A673 (cell line): ENCODE measurements around the gene KIF24. TPM values are rescaled to one million over a fixed set of nuclear protein-coding genes. Genes with fewer than 3 reads are reported as not detected.

Experiments used
- BruUV-seq: library from RNA; stranded (reverse); fragments of 400-500 nt; replicated peaks from 2 replicates; lab custom pipeline; 2021; lab: Mats Ljungman, UMichigan
- CTCF ChIA-PET: fragments of 300-600 bp; sonication (Branson Sonifier 250); formaldehyde crosslinking; loops from one replicate; lab custom pipeline; 2022; ENCODE audit warnings: antibody characterized with exemption; lab: Charles Lee
- POLR2A ChIA-PET: fragments of 300-600 bp; sonication (Branson Sonifier 250); formaldehyde crosslinking; loops from one replicate; lab custom pipeline; 2022; ENCODE audit warnings: antibody characterized with exemption; ENCODE audit not compliant: low non-redundant PET; lab: Charles Lee
- DNase-seq: peaks from one replicate; pipeline ENCODE4 v3.0.0-alpha.2; 2015; ENCODE audit warnings: low spot score
- H3K27ac ChIP-seq: fragments of 200-600 bp; sonication (generic); 2 replicates; pipeline ENCODE4 v1.5.1; 2016; ENCODE audit warnings: mixed run types, low read depth, mild to moderate bottlenecking, mixed read lengths, antibody characterized with exemption, low read length; ENCODE audit not compliant: poor library complexity, severe bottlenecking
- H3K27me3 ChIP-seq: fragments of 200-600 bp; sonication (generic); replicated peaks from 2 replicates; pipeline ENCODE4 v1.6.1; 2017; ENCODE audit warnings: mixed run types, low read depth, mild to moderate bottlenecking, mixed read lengths, antibody characterized with exemption, low read length; ENCODE audit not compliant: insufficient read depth, poor library complexity
- H3K36me3 ChIP-seq: fragments of 200-600 bp; sonication (generic); 2 replicates; pipeline ENCODE4 v1.6.1; 2016; ENCODE audit warnings: mixed run types, mild to moderate bottlenecking, mixed read lengths, antibody characterized with exemption, low read length; ENCODE audit not compliant: insufficient read depth, poor library complexity, severe bottlenecking
- H3K4me1 ChIP-seq: fragments of 200-600 bp; sonication (generic); 2 replicates; pipeline ENCODE4 v1.6.1; 2017; ENCODE audit warnings: mixed run types, mild to moderate bottlenecking, mixed read lengths, antibody characterized with exemption, low read length; ENCODE audit not compliant: insufficient read depth, poor library complexity, severe bottlenecking
- H3K4me3 ChIP-seq: fragments of 200-600 bp; sonication (generic); 2 replicates; pipeline ENCODE4 v1.5.1; 2016; ENCODE audit warnings: low read depth, mixed run types, mild to moderate bottlenecking, mixed read lengths, low read length; ENCODE audit not compliant: poor library complexity, severe bottlenecking
- H3K9me3 ChIP-seq: fragments of 200-600 bp; sonication (generic); 2 replicates; pipeline ENCODE4 v1.6.1; 2016; ENCODE audit warnings: mixed run types, low read depth, mild to moderate bottlenecking, mixed read lengths, antibody characterized with exemption, low read length; ENCODE audit not compliant: poor library complexity, severe bottlenecking
- CTCF ChIP-seq: fragments of 300-800, 200-600 bp; sonication (generic); conservative IDR thresholded peaks from 2 replicates; pipeline ENCODE4 v1.5.1; 2017; ENCODE audit warnings: low read depth, mild to moderate bottlenecking, antibody characterized with exemption, low read length, moderate library complexity, mixed read lengths
- EZH2 ChIP-seq: fragments of 200-600 bp; sonication (generic); IDR thresholded peaks from 2 replicates; pipeline ENCODE4 v1.6.1; 2017; ENCODE audit warnings: borderline replicate concordance, low read depth, mild to moderate bottlenecking, mixed read lengths, antibody characterized with exemption, low read length; ENCODE audit not compliant: poor library complexity, severe bottlenecking
- intact Hi-C: fragments of 100-400 bp; cut with micrococcal nuclease; formaldehyde crosslinking; loops from one replicate; pipeline ENCODE4 v1.10.0; 2022; ENCODE audit not compliant: unreplicated experiment
- total RNA-seq: library from RNA; stranded (reverse); gene quantifications from 2 replicates; pipeline ENCODE4 v1.2.3, GENCODE V29; 2021

Gene KIF24
- total RNA-seq, 1 experiment from 2014 or later: 11.6 TPM

GRCh38 chr9:34292552-34292951, 36.5 kb downstream of the KIF24 start:
- Histone ChIP-seq H3K27me3 (no peaks in the 10 kb centered on the region), H3K9me3 (no peaks in the 10 kb centered on the region), H3K4me3 (no peak overlapping the region), H3K27ac (no peak overlapping the region), H3K4me1 (peaks cover 11% of the 10 kb centered on the region), H3K36me3 (no peaks in the 10 kb centered on the region)
- DNase-seq: no peak
- intact Hi-C loops: no loop called here
- CTCF ChIA-PET: interaction anchor here (0.6 kb wide), 1 partner anchor 35 kb away, joined by 3 read pairs; no protein-coding TSS in a partner anchor
- TF ChIP-seq EZH2 (no peak), CTCF (no peak)
- no TSS peak for BruUV-seq
- POLR2A ChIA-PET: no interaction called here

DNA sequence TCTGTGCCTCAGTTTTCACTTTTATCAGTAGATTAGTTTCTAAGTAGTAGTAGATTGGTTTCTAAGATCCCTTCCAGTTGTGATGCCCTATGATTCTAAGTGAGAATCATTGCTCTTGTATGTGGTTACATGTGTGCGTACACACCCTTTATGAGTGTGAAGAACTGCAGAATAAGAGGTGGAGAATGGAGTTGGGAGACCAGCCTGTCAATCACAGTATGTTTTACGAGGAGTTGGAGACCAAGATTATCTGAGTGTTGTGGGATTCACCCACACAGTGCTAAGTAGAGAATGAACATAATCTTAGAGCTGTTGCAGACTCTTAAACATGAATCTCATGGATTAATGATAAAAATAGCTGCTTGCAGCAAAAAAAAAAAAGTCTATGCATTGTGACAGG, 37.6 kb downstream of the KIF24 start:
- Histone ChIP-seq H3K9me3 (no peaks in the 10 kb centered on the region), H3K27ac (no peak overlapping the region), H3K27me3 (no peaks in the 10 kb centered on the region), H3K36me3 (peaks cover 3% of the 10 kb centered on the region), H3K4me3 (no peak overlapping the region), H3K4me1 (peaks cover 11% of the 10 kb centered on the region)
- TF ChIP-seq CTCF (no peak), EZH2 (no peak)
- CTCF ChIA-PET: no interaction called here
- intact Hi-C loops: no loop called here
- POLR2A ChIA-PET: no interaction called here
- no peak for DNase-seq
- BruUV-seq: no TSS peak

- no TSS peak for BruUV-seq
- no peak for DNase-seq
- CTCF ChIA-PET: no interaction called here
- H3K27me3 ChIP-seq: no peaks in the 10 kb centered on the region
- H3K4me3 ChIP-seq: no peak overlapping the region
- H3K27ac ChIP-seq: no peak overlapping the region
- intact Hi-C loops: no loop called here
- TF ChIP-seq EZH2: no peak
- no peak for TF ChIP-seq CTCF
- H3K36me3 ChIP-seq: peaks cover 4% of the 10 kb centered on the region
- no peaks in the 10 kb centered on the region for H3K9me3 ChIP-seq
- POLR2A ChIA-PET: no interaction called here
- H3K4me1 ChIP-seq: peaks cover 11% of the 10 kb centered on the region
Observed at GRCh38 chr9:34291023-34291422, 38.0 kb downstream of the KIF24 start.
